Spleen (tissue), 7 donors: ENCODE results near the gene METTL13.

Source experiments
- CTCF ChIP-seq, 11 experiments: fragments of 200-600 bp in 7 of 11; fragments of 450-650 bp in 4 of 11; sonication (generic) in 4 of 11; IDR thresholded peaks in 8 of 11; conservative IDR thresholded peaks in 3 of 11; 1 replicate in 7 of 11; 2 replicates in 4 of 11; pipeline versions ENCODE4 v1.4.0 to v1.8.0; 2016 to 2021; ENCODE audit warnings: antibody characterized with exemption in 11 of 11, inconsistent platforms in 4 of 11, mild to moderate bottlenecking in 1 of 11
- POLR2A ChIP-seq, 3 donors: fragments of 450-650 bp; IDR thresholded peaks; one replicate each; pipeline ENCODE4 v1.5.1; 2017; ENCODE audit warnings: antibody characterized with exemption in 3 of 3, mild to moderate bottlenecking in 1 of 3
- donor health status: DM: no; HTN: no; CAD: no; lungs with moderate emphysema.
- donor health status: DM: no; HTN: no; CAD: no.
- donor health status: DM: no; HTN: no; CAD: no.

GRCh38 chr1:171753182-171753581 is 28.3 kb upstream of the METTL13 start:
- TF ChIP-seq CTCF (IDR thresholded peaks at IDR 0.05 in 8 of 11, conservative IDR thresholded peaks at IDR 0.05 in 3 of 11) (no peak), POLR2A (IDR thresholded peaks at IDR 0.05) (no peak)
